ENCODE data around the gene GNG7. TPM values are rescaled to one million over a fixed set of nuclear protein-coding genes. Genes with fewer than 3 reads are reported as not detected.
"Not testable (repeated sequence)": the region's sequence is repeated elsewhere in the genome, so short reads cannot be mapped to it uniquely, and the experiment has no call there.

GNG7 gene
- total RNA-seq, 1 experiment from 2014 or later: 0.03 TPM

- H3K4me1 ChIP-seq (replicated peaks): peaks cover 84% of the 10 kb centered on the region
- DNase-seq (ENCODE audit: low read depth in 1 of 2, low spot score in 2 of 2): peak; percentile 96 to 98
- no peak overlapping the region for H3K4me3 ChIP-seq
- H3K9me3 ChIP-seq (replicated peaks): no peaks in the 10 kb centered on the region; the same call in 1 of the 2 replicates
- no peaks in the 10 kb centered on the region for H3K36me3 ChIP-seq
- H3K27me3 ChIP-seq (replicated peaks): no peaks in the 10 kb centered on the region
- peak overlapping the region; percentile 99 for H3K27ac ChIP-seq
These were observed 158.7 kb downstream of the GNG7 start for GRCh38 chr19:2543463-2544442.

- not testable (repeated sequence) for H3K27me3 ChIP-seq (replicated peaks); H3K9me3 ChIP-seq (replicated peaks); DNase-seq (ENCODE audit: low read depth in 1 of 2, low spot score in 2 of 2); H3K36me3 ChIP-seq; H3K4me3 ChIP-seq
- peaks cover 85% of the 10 kb centered on the region for H3K4me1 ChIP-seq (replicated peaks)
- H3K27ac ChIP-seq: peak overlapping the region; percentile 99
These were observed 159.4 kb downstream of the GNG7 start for GRCh38 chr19:2543072-2543462.

GRCh38 chr19:2542341-2543069 lies 160.0 kb downstream of the GNG7 start:
- peak overlapping the region; percentile 99 for H3K27ac ChIP-seq
- peak in 1 of 2 experiments; percentile 77 for DNase-seq (ENCODE audit: low read depth in 1 of 2, low spot score in 2 of 2)
- H3K4me1 ChIP-seq (replicated peaks): peaks cover 87% of the 10 kb centered on the region
- no peaks in the 10 kb centered on the region for H3K9me3 ChIP-seq (replicated peaks)
- H3K4me3 ChIP-seq: no peak overlapping the region
- H3K36me3 ChIP-seq: no peaks in the 10 kb centered on the region
- no peaks in the 10 kb centered on the region for H3K27me3 ChIP-seq (replicated peaks)

- H3K36me3 ChIP-seq: no peaks in the 10 kb centered on the region
- no peaks in the 10 kb centered on the region for H3K9me3 ChIP-seq (replicated peaks)
- H3K27ac ChIP-seq: peak overlapping the region; percentile 99
- peaks cover 70% of the 10 kb centered on the region for H3K4me1 ChIP-seq (replicated peaks)
- peak overlapping the region; percentile 27 for H3K4me3 ChIP-seq
- H3K27me3 ChIP-seq (replicated peaks): no peaks in the 10 kb centered on the region
- DNase-seq (ENCODE audit: low read depth in 1 of 2, low spot score in 2 of 2): peak; percentile 99 to 100
These were observed 161.6 kb downstream of the GNG7 start for GRCh38 chr19:2540646-2541454.

- Histone ChIP-seq H3K36me3 (no peaks in the 10 kb centered on the region), H3K27me3 (replicated peaks) (no peaks in the 10 kb centered on the region), H3K9me3 (replicated peaks) (no peaks in the 10 kb centered on the region), H3K4me1 (replicated peaks) (peaks cover 64% of the 10 kb centered on the region), H3K4me3 (peak overlapping the region; percentile 27), H3K27ac (peak overlapping the region; percentile 99)
- no peak for DNase-seq (ENCODE audit: low read depth in 1 of 2, low spot score in 2 of 2)
These were observed 162.2 kb downstream of the GNG7 start for GRCh38 chr19:2540251-2540645.

GRCh38 chr19:2538096-2538757 lies 164.3 kb downstream of the GNG7 start:
- Histone ChIP-seq H3K36me3 (no peaks in the 10 kb centered on the region), H3K4me1 (replicated peaks) (peaks cover 64% of the 10 kb centered on the region), H3K27me3 (replicated peaks) (no peaks in the 10 kb centered on the region), H3K27ac (no peak overlapping the region), H3K9me3 (replicated peaks) (no peaks in the 10 kb centered on the region), H3K4me3 (no peak overlapping the region)
- DNase-seq (ENCODE audit: low read depth in 1 of 2, low spot score in 2 of 2): no peak

GRCh38 chr19:2537584-2537983 lies 164.9 kb downstream of the GNG7 start:
- H3K27ac ChIP-seq; H3K36me3 ChIP-seq; H3K9me3 ChIP-seq (replicated peaks); H3K4me3 ChIP-seq; H3K27me3 ChIP-seq (replicated peaks); DNase-seq (ENCODE audit: low read depth in 1 of 2, low spot score in 2 of 2): not testable (repeated sequence)
- peaks cover 62% of the 10 kb centered on the region for H3K4me1 ChIP-seq (replicated peaks)

GRCh38 chr19:2536461-2536860 lies 166.0 kb downstream of the GNG7 start:
- no peak overlapping the region for H3K27ac ChIP-seq
- H3K36me3 ChIP-seq: no peaks in the 10 kb centered on the region
- DNase-seq (ENCODE audit: low read depth in 1 of 2, low spot score in 2 of 2): no peak
- H3K9me3 ChIP-seq (replicated peaks): no peaks in the 10 kb centered on the region
- H3K4me1 ChIP-seq (replicated peaks): peaks cover 62% of the 10 kb centered on the region
- H3K27me3 ChIP-seq (replicated peaks): no peaks in the 10 kb centered on the region
- no peak overlapping the region for H3K4me3 ChIP-seq

- no peak for DNase-seq (ENCODE audit: low read depth in 1 of 2, low spot score in 2 of 2)
- H3K27me3 ChIP-seq (replicated peaks): no peaks in the 10 kb centered on the region
- H3K4me1 ChIP-seq (replicated peaks): peaks cover 54% of the 10 kb centered on the region
- no peaks in the 10 kb centered on the region for H3K9me3 ChIP-seq (replicated peaks)
- no peak overlapping the region for H3K4me3 ChIP-seq
- H3K27ac ChIP-seq: peak overlapping the region; percentile 75
- no peaks in the 10 kb centered on the region for H3K36me3 ChIP-seq
These were observed 168.0 kb downstream of the GNG7 start for GRCh38 chr19:2534423-2535013.

GRCh38 chr19:2533686-2534422 lies 168.6 kb downstream of the GNG7 start:
- Histone ChIP-seq H3K4me1 (replicated peaks) (peaks cover 57% of the 10 kb centered on the region), H3K27me3 (replicated peaks) (no peaks in the 10 kb centered on the region), H3K9me3 (replicated peaks) (no peaks in the 10 kb centered on the region), H3K27ac (peak overlapping the region; percentile 75), H3K4me3 (no peak overlapping the region), H3K36me3 (no peaks in the 10 kb centered on the region)
- DNase-seq (ENCODE audit: low read depth in 1 of 2, low spot score in 2 of 2): peak in 1 of 2 experiments; percentile 52

GRCh38 chr19:2533072-2533425 lies 169.4 kb downstream of the GNG7 start:
- DNase-seq (ENCODE audit: low read depth in 1 of 2, low spot score in 2 of 2): no peak
- no peaks in the 10 kb centered on the region for H3K9me3 ChIP-seq (replicated peaks)
- H3K27ac ChIP-seq: peak overlapping the region; percentile 75
- H3K27me3 ChIP-seq (replicated peaks): no peaks in the 10 kb centered on the region
- no peaks in the 10 kb centered on the region for H3K36me3 ChIP-seq
- peaks cover 60% of the 10 kb centered on the region for H3K4me1 ChIP-seq (replicated peaks)
- no peak overlapping the region for H3K4me3 ChIP-seq

GRCh38 chr19:2532252-2533071 lies 170.0 kb downstream of the GNG7 start:
- Histone ChIP-seq H3K36me3 (no peaks in the 10 kb centered on the region), H3K27me3 (replicated peaks) (no peaks in the 10 kb centered on the region), H3K4me1 (replicated peaks) (peaks cover 55% of the 10 kb centered on the region), H3K9me3 (replicated peaks) (no peaks in the 10 kb centered on the region), H3K4me3 (no peak overlapping the region), H3K27ac (peak overlapping the region; percentile 75)
- peak in 1 of 2 experiments; percentile 81 for DNase-seq (ENCODE audit: low read depth in 1 of 2, low spot score in 2 of 2)

All from SJSA1 (cell line).